NOMO-1 treated with DMSO at 0.1 percent for 48 hours (cell line): Measurements from ENCODE around the gene KIAA1328.

Experiments
- DNase-seq: peaks from one replicate; lab custom pipeline; 2025; ENCODE audit not compliant: unreplicated experiment; lab: John Stamatoyannopoulos, UW

KIAA1328 gene

GRCh38 chr18:37188016-37188791, 359.3 kb downstream of the KIAA1328 start:
- no peak for DNase-seq

- DNase-seq = no peak
Measured at GRCh38 chr18:37199741-37200140, 370.8 kb downstream of the KIAA1328 start.

GRCh38 chr18:37207343-37207742, 378.4 kb downstream of the KIAA1328 start:
- no peak for DNase-seq

GRCh38 chr18:37210781-37211180, 381.9 kb downstream of the KIAA1328 start:
- no peak for DNase-seq

DNA sequence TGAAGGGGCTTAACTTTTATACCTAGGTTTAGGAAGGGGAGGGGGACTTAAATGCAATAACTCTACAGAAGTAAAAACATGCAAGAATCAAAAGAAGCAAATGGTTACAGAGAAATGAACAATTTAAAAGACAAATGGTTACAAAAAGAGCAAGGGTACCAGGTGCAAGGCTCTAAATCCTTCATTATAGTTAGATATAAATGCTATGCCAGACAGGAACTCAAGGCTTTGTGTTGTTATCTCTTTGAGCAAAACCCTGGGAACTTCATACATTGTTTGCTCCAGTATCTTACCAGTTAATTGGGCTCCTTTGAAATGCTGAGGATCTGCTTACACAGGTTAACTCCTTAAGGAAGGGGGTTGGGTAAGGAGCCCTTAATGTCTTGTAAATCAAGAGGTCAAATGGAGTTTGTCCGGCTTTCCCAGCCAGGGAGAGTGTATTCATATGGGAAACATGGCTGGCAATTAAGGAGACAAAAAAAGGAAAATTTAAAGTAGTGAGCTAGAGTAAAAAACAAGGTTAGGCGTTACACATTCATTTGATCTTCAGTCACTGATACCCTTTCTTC, 389.2 kb downstream of the KIAA1328 start:
- DNase-seq = no peak

- no peak for DNase-seq
Measured at GRCh38 chr18:37219257-37219656, 390.3 kb downstream of the KIAA1328 start.

- no peak for DNase-seq
Measured at GRCh38 chr18:37222354-37222998, 393.5 kb downstream of the KIAA1328 start.

DNA sequence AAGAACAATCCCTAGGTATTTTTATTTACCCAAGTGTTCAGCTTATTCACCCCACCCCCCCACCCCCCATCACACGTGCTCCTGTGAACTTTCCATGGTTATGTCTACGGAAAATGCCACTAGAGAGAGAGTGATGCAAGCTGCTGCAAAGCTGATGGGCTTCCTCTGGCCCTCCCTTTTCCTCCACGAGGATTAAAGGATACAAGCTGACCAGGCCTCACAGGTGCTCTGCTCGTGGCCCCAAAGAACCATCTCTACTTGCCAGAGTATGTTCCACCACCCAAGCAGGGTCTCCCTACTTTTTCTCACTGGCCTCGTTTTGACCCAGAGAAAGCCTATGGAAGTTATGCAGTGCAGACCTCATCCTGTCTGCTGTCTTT, 394.1 kb downstream of the KIAA1328 start:
- DNase-seq = no peak

DNA sequence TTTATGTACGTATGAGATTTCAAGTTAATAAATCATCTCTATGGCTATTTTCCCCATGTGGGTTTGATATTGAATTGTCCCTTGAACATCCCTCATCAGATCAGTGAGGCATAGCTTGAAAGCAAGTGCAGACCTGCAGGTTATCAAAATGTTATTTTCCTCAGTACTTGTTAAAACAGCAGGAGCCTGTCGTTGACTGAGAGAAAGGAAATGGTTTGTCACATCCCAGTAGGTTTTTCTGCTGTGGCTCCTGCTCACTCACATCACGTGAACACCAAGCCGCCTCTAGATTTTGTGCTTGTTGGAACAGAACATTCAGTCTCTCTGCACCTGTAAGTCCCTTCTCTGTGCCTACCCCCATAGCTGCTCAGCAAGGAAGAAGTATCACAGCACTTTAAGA, 396.4 kb downstream of the KIAA1328 start:
- DNase-seq = no peak

- no peak for DNase-seq
Measured at GRCh38 chr18:37230768-37231167, 401.8 kb downstream of the KIAA1328 start.

DNA sequence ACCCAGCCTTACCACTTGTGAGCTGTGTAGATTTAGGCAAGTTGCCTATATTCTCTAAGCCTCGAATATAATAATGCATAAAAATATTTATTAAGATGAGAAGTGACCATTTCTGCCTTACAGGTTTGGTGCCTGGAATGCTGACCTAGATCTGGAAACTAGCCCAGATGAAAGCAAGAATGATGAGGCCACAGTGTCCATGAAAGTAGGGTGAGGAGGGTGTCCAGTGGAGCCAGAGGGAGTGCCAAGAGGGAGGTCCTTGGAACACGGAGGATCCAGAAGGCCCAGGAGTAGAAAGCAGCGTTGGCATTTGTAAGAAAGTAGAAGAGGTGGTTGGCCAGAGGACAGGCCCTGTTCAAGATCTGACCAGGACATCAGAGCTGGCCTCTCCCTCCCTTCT, 402.3 kb downstream of the KIAA1328 start:
- no peak for DNase-seq

GRCh38 chr18:37235583-37235982, 406.7 kb downstream of the KIAA1328 start:
- DNase-seq = no peak

DNA sequence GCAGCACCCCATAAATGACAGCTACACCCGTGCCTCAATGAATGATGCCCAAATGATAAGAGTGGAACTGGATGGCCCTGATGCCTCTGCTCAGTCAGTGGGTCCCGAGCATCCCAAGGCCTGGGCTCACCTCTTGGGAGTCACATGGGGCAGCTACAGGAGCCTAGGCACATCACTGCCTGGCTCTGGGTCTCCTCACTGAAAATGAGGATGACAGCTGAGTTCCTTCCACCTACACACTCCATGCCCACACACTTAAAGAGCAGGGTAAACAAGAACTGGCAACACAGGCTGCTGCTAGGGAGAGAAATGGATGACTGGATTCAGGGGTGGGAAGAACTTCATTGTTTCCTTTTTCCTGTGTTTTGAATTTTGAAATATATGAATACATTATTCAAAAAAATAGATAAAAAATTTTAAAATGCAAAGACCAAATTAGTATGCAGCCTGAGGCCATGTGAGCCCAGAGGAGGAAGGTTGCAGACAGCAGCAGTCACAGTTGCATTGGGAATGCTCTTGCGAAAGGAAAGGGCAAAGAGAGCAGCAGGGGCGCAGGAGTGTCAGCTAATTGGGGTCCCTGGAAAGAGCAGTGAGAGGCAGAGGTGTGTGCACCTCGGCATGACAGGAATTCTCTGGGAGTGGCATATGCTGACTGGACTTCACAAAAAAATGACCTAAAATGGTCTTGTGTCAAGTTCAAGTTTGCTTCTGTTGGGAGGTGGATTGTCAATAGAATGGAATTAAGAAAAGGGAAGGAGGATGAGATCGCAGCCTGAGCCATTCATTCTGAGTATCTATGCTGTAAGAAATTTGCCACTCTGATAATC, 409.6 kb downstream of the KIAA1328 start:
- DNase-seq = no peak

- DNase-seq = no peak
Measured at GRCh38 chr18:37242091-37242490, 413.2 kb downstream of the KIAA1328 start.

GRCh38 chr18:37242826-37243560, 414.1 kb downstream of the KIAA1328 start:
- no peak for DNase-seq

- no peak for DNase-seq
Measured at GRCh38 chr18:37243741-37244140, 414.8 kb downstream of the KIAA1328 start.

DNA sequence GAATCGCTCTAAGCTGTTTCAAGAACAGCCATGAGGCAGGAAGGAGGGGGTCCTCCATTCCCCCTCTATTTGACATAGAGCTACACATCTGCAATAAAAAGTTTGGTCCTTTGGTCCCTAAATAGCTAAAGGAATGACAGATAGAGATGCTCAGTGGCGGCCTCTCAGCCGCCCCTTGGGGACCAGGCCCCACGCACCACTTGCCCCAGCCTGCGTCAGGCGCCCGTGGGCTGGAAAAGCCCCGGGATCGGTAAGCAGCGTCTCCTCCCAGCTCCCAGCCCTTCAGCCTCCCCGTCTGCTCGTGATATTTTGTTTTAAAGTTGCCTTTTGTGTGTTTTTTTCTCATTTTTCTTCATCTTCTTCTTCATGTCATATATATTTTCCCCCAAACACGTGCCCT, 415.7 kb downstream of the KIAA1328 start:
- no peak for DNase-seq

DNA sequence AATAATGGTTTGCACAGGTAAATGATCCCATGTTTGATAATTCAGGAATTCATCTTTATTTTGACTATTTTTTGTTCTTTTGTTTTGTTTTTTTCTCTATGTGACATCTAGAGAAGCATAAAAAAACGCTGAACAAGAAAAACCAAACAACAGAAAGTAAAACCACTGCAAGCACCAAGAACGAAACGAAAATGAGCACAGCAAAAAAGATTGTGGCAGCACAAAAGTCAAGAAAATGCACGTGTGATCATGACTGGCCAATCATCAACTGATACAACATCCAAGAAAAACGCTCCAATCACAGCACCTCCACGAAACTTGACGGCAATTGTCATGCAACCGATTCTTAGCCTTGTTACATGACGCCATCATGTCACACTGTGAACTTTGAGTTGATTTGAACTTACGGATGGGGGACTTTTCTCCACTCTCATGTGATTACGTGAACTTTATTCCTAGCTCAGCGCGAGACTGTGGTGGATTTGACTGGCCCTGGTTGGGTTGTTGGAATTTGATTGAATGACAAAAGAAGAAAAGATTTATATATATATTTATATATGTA, 417.9 kb downstream of the KIAA1328 start:
- no peak for DNase-seq

- no peak for DNase-seq
Measured at GRCh38 chr18:37247497-37248161, 418.7 kb downstream of the KIAA1328 start.

DNA sequence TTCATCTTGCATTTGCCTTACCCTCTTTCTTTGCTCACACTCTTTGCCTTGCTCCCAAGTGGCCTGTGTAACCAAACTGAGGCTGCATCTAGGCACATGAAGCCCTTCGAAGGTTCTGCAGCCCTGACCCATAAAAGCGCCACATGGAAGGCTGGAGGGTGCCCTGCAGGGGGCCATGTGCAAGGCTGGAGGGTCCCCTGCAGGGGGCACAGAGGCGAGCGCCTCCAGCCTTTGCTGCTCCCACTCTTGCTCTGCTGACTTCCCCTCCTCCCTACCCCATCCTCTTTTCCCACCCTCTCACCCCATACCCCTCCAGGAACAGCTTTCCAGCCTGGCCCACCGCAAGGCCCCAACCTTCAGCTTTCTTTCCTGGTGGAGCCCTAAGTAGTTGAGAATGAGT, 419.4 kb downstream of the KIAA1328 start:
- DNase-seq = no peak
